A549 (cell line): ENCODE measurements around the gene PDCD1LG2.

Experiments used
- CEBPB ChIP-seq, 2 experiments: fragments of >200 bp in 1 of 2; sonication (Bioruptor Twin) in 1 of 2; formaldehyde crosslinking in 1 of 2; IDR thresholded peaks; 2 replicates each; pipeline ENCODE4 v1.6.1; 2012 to 2016
- CTCF ChIP-seq: fragments of >200 bp; sonication (Bioruptor Twin); formaldehyde crosslinking; IDR thresholded peaks from 3 replicates; pipeline ENCODE4 v1.5.1; 2016
- MAX ChIP-seq: IDR thresholded peaks from 2 replicates; pipeline ENCODE4 v1.6.1; 2012

- TF ChIP-seq CTCF = no peak
- no peak for TF ChIP-seq CEBPB (IDR thresholded peaks at IDR 0.05)
- TF ChIP-seq MAX = no peak
Observed at GRCh38 chr9:5580650-5581049, 70.3 kb downstream of the PDCD1LG2 start.
